ENCODE measurements around the gene SIVA1. TPM values are rescaled to one million over a fixed set of nuclear protein-coding genes. Genes with fewer than 3 reads are reported as not detected.

The SIVA1 gene
- total and polyA plus RNA-seq, 9 of the 15 experiments (the other 6 are each of a cell fraction or from before 2014, with no cell fraction given): 4.2 to 186 (median 54.2) TPM

- H3K4me2 ChIP-seq (ENCODE audit: insufficient read depth, low read length): peak overlapping the region; percentile 84
- FAIRE-seq (peak; percentile 82), ATAC-seq (peak; percentile 5), DNase-seq (ENCODE audit: extremely low read depth in 1 of 4, low spot score in 3 of 4) (peak in 2 of 4 experiments; percentile 38 to 55)
- H3K27ac ChIP-seq (ENCODE audit: extremely low read depth, low read depth, low read length): peak overlapping the region; percentile 84
- 17% methylated on average over 17 of the region's 21 CpGs for WGBS (ENCODE audit: insufficient coverage, low coverage, missing lambda C conversion rate)
- H3K9me1 ChIP-seq (ENCODE audit: control insufficient read depth, insufficient read depth, low read length): no peaks in the 10 kb centered on the region
- H3K36me3 ChIP-seq (ENCODE audit: control insufficient read depth, insufficient read depth, low read length): peaks cover 6% of the 10 kb centered on the region; the same call in 1 of the 3 replicates
- peaks cover 30% of the 10 kb centered on the region for H3K79me2 ChIP-seq (ENCODE audit: control insufficient read depth, insufficient read depth, low read length)
- intact Hi-C loops (cut with micrococcal nuclease): loop anchor here (2.0 kb wide), 1 partner anchor 31 kb away; no protein-coding TSS in a partner anchor
- in situ Hi-C loops (cut with MboI): no loop called here
- H3K27me3 ChIP-seq (ENCODE audit: control insufficient read depth in 2 of 2, insufficient read depth in 2 of 2, low read length in 2 of 2): no peaks in the 10 kb centered on the region
- H4K20me1 ChIP-seq (replicated peaks; ENCODE audit: control insufficient read depth, insufficient read depth, low read length): no peaks in the 10 kb centered on the region
- H3K4me1 ChIP-seq (replicated peaks in 1 of 2; ENCODE audit: control insufficient read depth in 2 of 2, insufficient read depth in 2 of 2, low read length in 2 of 2): peaks cover 53 to 92% of the 10 kb centered on the region in 2 experiments
- BruUV-seq (replicated peaks): no TSS peak
- ChIA-PET CTCF (ENCODE audit: low intra/inter-chr PET ratio) (interaction anchor here (1.0 kb wide), 1 partner anchor 27 kb away, joined by 3 read pairs; no protein-coding TSS in a partner anchor), POLR2A (interaction anchor here (0.7 kb wide), 1 partner anchor 33 kb away, joined by 3 read pairs; no protein-coding TSS in a partner anchor)
- peak overlapping the region; percentile 49 for H3K4me3 ChIP-seq
- H2AFZ ChIP-seq (ENCODE audit: low read depth, low read length): peak overlapping the region; percentile 86
- H3K9me3 ChIP-seq (replicated peaks; ENCODE audit: control insufficient read depth, insufficient read depth, low read depth, low read length): no peaks in the 10 kb centered on the region
- H3K9ac ChIP-seq (ENCODE audit: insufficient read depth in 1 of 2, low read depth in 2 of 2, low read length in 2 of 2): peak overlapping the region; percentile 80 to 93
- TF ChIP-seq BRD9 (IDR thresholded peaks at IDR 0.05; ENCODE audit: low read depth, partially characterized antibody) (peak; percentile 45), CCAR2 (IDR thresholded peaks at IDR 0.05; ENCODE audit: low read depth, low read length) (no peak), HINFP (tag; conservative IDR thresholded peaks at IDR 0.05; ENCODE audit: low read depth) (no peak), SLC30A9 (CRISPR knock-in tag; IDR thresholded peaks at IDR 0.05) (no peak), ZBTB7A (IDR thresholded peaks at IDR 0.05; ENCODE audit: borderline replicate concordance, control insufficient read depth, low read depth, low read length) (peak; percentile 6; the same call in 1 of the 2 replicates), ZNF174 (CRISPR knock-in tag; IDR thresholded peaks at IDR 0.05) (no peak), ZFP30 (CRISPR knock-in tag; IDR thresholded peaks at IDR 0.05; ENCODE audit: borderline replicate concordance) (no peak), ZNF75A (CRISPR knock-in tag; IDR thresholded peaks at IDR 0.05) (no peak), CTCF (IDR thresholded peaks at IDR 0.05 in 2 of 3, conservative IDR thresholded peaks at IDR 0.05 in 1 of 3; ENCODE audit: insufficient read depth in 2 of 3, low read depth in 1 of 3, low read length in 3 of 3) (peak; percentile 17 to 38 (median 37); a peak in 2 of 6 replicates), TBL1XR1 (IDR thresholded peaks at IDR 0.05; ENCODE audit: low read length in 2 of 2) (no peak), HDAC2 (IDR thresholded peaks at IDR 0.05) (0 out of 2 replicates have a peak, but pooled peaks have one; percentile 13)
These were observed 46.5 kb downstream of the SIVA1 start for GRCh38 chr14:104799244-104800014.

All from K562 (cell line).